Glomerular endothelial cell (primary cell): ENCODE measurements around the gene EPN1. TPM values are rescaled to one million over a fixed set of nuclear protein-coding genes. Genes with fewer than 3 reads are reported as not detected.
"Not testable (repeated sequence)": the region's sequence is repeated elsewhere in the genome, so short reads cannot be mapped to it uniquely, and the experiment has no call there.

Experiments used
- DNase-seq: peaks from one replicate; pipeline ENCODE4 v3.0.0-alpha.2; 2011; ENCODE audit warnings: low read depth, low spot score; ENCODE audit errors: extremely low read depth
- total RNA-seq: library from RNA; depleted of rRNA; stranded (reverse); fragments of >200 nt; gene quantifications from 2 replicates; pipeline ENCODE4 v1.2.3, GENCODE V29; 2015

Gene EPN1
- total RNA-seq, 1 donor from 2014 or later = 201 TPM

GRCh38 chr19:55716531-55716930, 41.5 kb downstream of the EPN1 start:
- DNase-seq = no peak

- DNase-seq = no peak
Measured at GRCh38 chr19:55717251-55717650, 42.2 kb downstream of the EPN1 start.

GRCh38 chr19:55717879-55718711, 43.1 kb downstream of the EPN1 start:
- not testable (repeated sequence) for DNase-seq

GRCh38 chr19:55720214-55720746, 45.3 kb downstream of the EPN1 start:
- no peak for DNase-seq

- DNase-seq = no peak
Measured at GRCh38 chr19:55720801-55721200, 45.8 kb downstream of the EPN1 start.

- DNase-seq = no peak
Measured at GRCh38 chr19:55723491-55723890, 48.5 kb downstream of the EPN1 start.

- not testable (repeated sequence) for DNase-seq
Measured at GRCh38 chr19:55730378-55730777, 55.4 kb downstream of the EPN1 start.

- DNase-seq = no peak
Measured at GRCh38 chr19:55738302-55738701, 63.3 kb downstream of the EPN1 start, which contains the start of gene NLRP9. NLRP9 (minus strand) TSS chr19:55738402; CDS start chr19:55738374, 28 bp downstream.

- no peak for DNase-seq
Measured at GRCh38 chr19:55750715-55751114, 75.7 kb downstream of the EPN1 start.

- DNase-seq = no peak
Measured at GRCh38 chr19:55753401-55753800, 78.4 kb downstream of the EPN1 start.

- not testable (repeated sequence) for DNase-seq
Measured at GRCh38 chr19:55756808-55757207, 81.8 kb downstream of the EPN1 start.

- DNase-seq = not testable (repeated sequence)
Measured at GRCh38 chr19:55758797-55759196, 83.8 kb downstream of the EPN1 start, which contains the start of gene RFPL4A. RFPL4A (plus strand) TSS chr19:55759097; CDS start chr19:55761801, 2,704 bp downstream.

Other genes with a start within 250 kb of the EPN1 start
- gene SHISA7, start 231.9 kb upstream of the EPN1 start, total RNA-seq = not detected in 2 replicates
- 52.1 and 73.1 TPM in 2 replicates for gene ISOC2, start 213.6 kb upstream of the EPN1 start, total RNA-seq
- not detected in 2 replicates for gene C19orf85, start 210.5 kb upstream of the EPN1 start, total RNA-seq
- 3.8 and 10.1 TPM in 2 replicates for gene ZNF628, start 198.6 kb upstream of the EPN1 start, total RNA-seq
- 26.4 and 42.5 TPM in 2 replicates for gene NAT14, start 190.0 kb upstream of the EPN1 start, total RNA-seq
- 2.4 and 2.9 TPM in 2 replicates for gene SSC5D, start 186.8 kb upstream of the EPN1 start, total RNA-seq
- not detected in 2 replicates for gene SBK2, start 138.1 kb upstream of the EPN1 start, total RNA-seq
- 1.3 and 1.5 TPM in 2 replicates for gene SBK3, start 129.7 kb upstream of the EPN1 start, total RNA-seq
- gene ZNF579, start 94.4 kb upstream of the EPN1 start, total RNA-seq = 9.2 and 9.5 TPM in 2 replicates
- gene FIZ1, start 75.7 kb upstream of the EPN1 start, total RNA-seq = 4.4 and 4.7 TPM in 2 replicates
- gene ZNF524, start 74.9 kb upstream of the EPN1 start, total RNA-seq = 24.6 and 42.1 TPM in 2 replicates
- gene ZNF865, start 69.6 kb upstream of the EPN1 start, total RNA-seq = 5.7 and 13.1 TPM in 2 replicates
- 2.0 and 3.9 TPM in 2 replicates for gene ZNF784, start 50.7 kb upstream of the EPN1 start, total RNA-seq
- gene ZNF580, start 34.2 kb upstream of the EPN1 start, total RNA-seq = 18.3 and 28.9 TPM in 2 replicates
- 22.8 and 39.4 TPM in 2 replicates for gene ZNF581, start 31.6 kb upstream of the EPN1 start, total RNA-seq
- gene CCDC106, start 27.0 kb upstream of the EPN1 start, total RNA-seq = 24.0 and 28.7 TPM in 2 replicates
- gene U2AF2, start 20.2 kb upstream of the EPN1 start, total RNA-seq = 111 and 150 TPM in 2 replicates
- gene NLRP9, start 63.2 kb downstream of the EPN1 start, total RNA-seq = not detected in 2 replicates
- not detected in 2 replicates for gene RFPL4A, start 83.9 kb downstream of the EPN1 start, total RNA-seq
- gene RFPL4AL1, start 93.9 kb downstream of the EPN1 start, total RNA-seq = not detected in 2 replicates
- not detected in 2 replicates for gene NLRP11, start 156.8 kb downstream of the EPN1 start, total RNA-seq
- gene NLRP4, start 161.3 kb downstream of the EPN1 start, total RNA-seq = not detected in 2 replicates